ENCODE data around the gene MRTFA.
"Not testable (repeated sequence)": the region's sequence is repeated elsewhere in the genome, so short reads cannot be mapped to it uniquely, and the experiment has no call there.

The MRTFA gene

GRCh38 chr22:40659166-40659565 lies 22.6 kb upstream of the MRTFA start:
- DNase-seq, result no peak
- ATAC-seq, result no peak

- not testable (repeated sequence) for DNase-seq
Observed at GRCh38 chr22:40656651-40657050, 20.1 kb upstream of the MRTFA start.

GRCh38 chr22:40655941-40656340 lies 19.4 kb upstream of the MRTFA start:
- not testable (repeated sequence) for ATAC-seq

More at GRCh38 chr22:40656651-40657050, 20.1 kb upstream of the MRTFA start:
- ATAC-seq, result not testable (repeated sequence)

GRCh38 chr22:40654522-40655167 lies 18.1 kb upstream of the MRTFA start:
- no peak for ATAC-seq
- DNase-seq, result no peak

More at GRCh38 chr22:40655941-40656340, 19.4 kb upstream of the MRTFA start:
- not testable (repeated sequence) for DNase-seq

GRCh38 chr22:40653361-40653760 lies 16.8 kb upstream of the MRTFA start:
- no peak for DNase-seq
- ATAC-seq, result no peak

- DNase-seq, result peak; percentile 89
- ATAC-seq, result peak; percentile 98
Observed at GRCh38 chr22:40651563-40652501, 15.3 kb upstream of the MRTFA start.

GRCh38 chr22:40651057-40651456 lies 14.5 kb upstream of the MRTFA start:
- DNase-seq (no peak), ATAC-seq (no peak)

- ATAC-seq, result no peak
- DNase-seq, result no peak
Observed at GRCh38 chr22:40648386-40648785, 11.9 kb upstream of the MRTFA start.

GRCh38 chr22:40645579-40646197 lies 9.2 kb upstream of the MRTFA start:
- ATAC-seq (no peak), DNase-seq (no peak)

- DNase-seq (no peak), ATAC-seq (no peak)
Observed at GRCh38 chr22:40642316-40642715, 5.8 kb upstream of the MRTFA start.

GRCh38 chr22:40641269-40641668 lies 4.8 kb upstream of the MRTFA start:
- ATAC-seq (no peak), DNase-seq (no peak)

- ATAC-seq (no peak), DNase-seq (no peak)
Observed at GRCh38 chr22:40638261-40638660, 1.7 kb upstream of the MRTFA start.

GRCh38 chr22:40637183-40638150 lies 948 bp upstream of the MRTFA start:
- peak; percentile 71 for DNase-seq

GRCh38 chr22:40635940-40636379 lies 559 bp downstream of the MRTFA start:
- no peak for ATAC-seq
- peak; percentile 29 for DNase-seq

More at GRCh38 chr22:40637183-40638150, 948 bp upstream of the MRTFA start:
- peak; percentile 24 for ATAC-seq

- ATAC-seq, result no peak
- DNase-seq, result no peak
Observed at GRCh38 chr22:40635043-40635939, 1.2 kb downstream of the MRTFA start.

GRCh38 chr22:40634119-40634903 lies 2.2 kb downstream of the MRTFA start:
- DNase-seq, result no peak
- ATAC-seq, result no peak

GRCh38 chr22:40633036-40633435 lies 3.5 kb downstream of the MRTFA start:
- DNase-seq, result no peak

GRCh38 chr22:40631925-40632324 lies 4.6 kb downstream of the MRTFA start:
- no peak for DNase-seq
- no peak for ATAC-seq

More at GRCh38 chr22:40633036-40633435, 3.5 kb downstream of the MRTFA start:
- ATAC-seq, result no peak

GRCh38 chr22:40628354-40629042 lies 8.0 kb downstream of the MRTFA start:
- ATAC-seq (peak; percentile 84), DNase-seq (no peak)
